ENCODE data around the gene MEIOB.

GRCh38 chr16:1819611-1820010 lies 52.4 kb downstream of the MEIOB start:
- TF ChIP-seq POLR2A (IDR thresholded peaks at IDR 0.05; ENCODE audit: low read length) (no peak), GATA1 (IDR thresholded peaks at IDR 0.05; ENCODE audit: low read depth, low read length) (no peak)

All from erythroblast (primary cell).